IPS-18c (cell line): ENCODE results near the gene SERINC4.
"Not testable (repeated sequence)": the region's sequence is repeated elsewhere in the genome, so short reads cannot be mapped to it uniquely, and the experiment has no call there.

Experiments
- H3K4me3 ChIP-seq: 2 replicates; pipeline ENCODE4 v1.7.0; 2013; ENCODE audit warnings: low read depth, mild to moderate bottlenecking, low read length, moderate library complexity; ENCODE audit not compliant: insufficient read depth
- H3K9me3 ChIP-seq: one replicate; pipeline ENCODE4 v1.6.1; 2013; ENCODE audit warnings: mild to moderate bottlenecking, low read length, moderate library complexity; ENCODE audit not compliant: control insufficient read depth, insufficient read depth

Gene SERINC4

GRCh38 chr15:43774062-43774461, 26.0 kb downstream of the SERINC4 start:
- Histone ChIP-seq H3K4me3 (no peak overlapping the region), H3K9me3 (no peaks in the 10 kb centered on the region)

GRCh38 chr15:43772624-43773023, 27.4 kb downstream of the SERINC4 start:
- Histone ChIP-seq H3K9me3 (no peaks in the 10 kb centered on the region), H3K4me3 (no peak overlapping the region)

DNA sequence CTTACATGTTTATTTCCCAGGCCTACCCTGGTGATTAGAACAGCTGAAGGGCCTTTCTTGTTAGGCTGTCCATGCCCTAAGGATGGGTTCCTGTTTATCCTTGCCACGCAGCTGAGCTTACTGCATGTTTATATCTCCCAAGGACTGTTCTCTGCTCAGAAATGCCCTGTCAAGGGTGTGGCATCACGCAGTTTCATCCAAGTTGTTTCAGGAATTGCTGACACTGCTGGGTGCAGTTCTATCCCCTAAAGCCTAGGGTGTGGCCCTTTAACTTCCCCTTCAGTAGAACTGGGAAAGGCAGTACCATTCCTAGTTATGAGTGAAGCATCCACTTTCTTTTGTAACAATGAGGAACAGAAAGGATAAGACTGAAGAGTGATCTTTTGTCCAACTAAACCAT, 28.2 kb downstream of the SERINC4 start:
- Histone ChIP-seq H3K9me3 (no peaks in the 10 kb centered on the region), H3K4me3 (no peak overlapping the region)

- Histone ChIP-seq H3K4me3 (no peak overlapping the region), H3K9me3 (no peaks in the 10 kb centered on the region)
Observed at GRCh38 chr15:43769584-43770228, 30.3 kb downstream of the SERINC4 start.

GRCh38 chr15:43763819-43764446, 36.1 kb downstream of the SERINC4 start:
- Histone ChIP-seq H3K4me3 (no peak overlapping the region), H3K9me3 (no peaks in the 10 kb centered on the region)

- Histone ChIP-seq H3K9me3 (no peaks in the 10 kb centered on the region), H3K4me3 (no peak overlapping the region)
Observed at GRCh38 chr15:43762824-43763223, 37.2 kb downstream of the SERINC4 start.

DNA sequence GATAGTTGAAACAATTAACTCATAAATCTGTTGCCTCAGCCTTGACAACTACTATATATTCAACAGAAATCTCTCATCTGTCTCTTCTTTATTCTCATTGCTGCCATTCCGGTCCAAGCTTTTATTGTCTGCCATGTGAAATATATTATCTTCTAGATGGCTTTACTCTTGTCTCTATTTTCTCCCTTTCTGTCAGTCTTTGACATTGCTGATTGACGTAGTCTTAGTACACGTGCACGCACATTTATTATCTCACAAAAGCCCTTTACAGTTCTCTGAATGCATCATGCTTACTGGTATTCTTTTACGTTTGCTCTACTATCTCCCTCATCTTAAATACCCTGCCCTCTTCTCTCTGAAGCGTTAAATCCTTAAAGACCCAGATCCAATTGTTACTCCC, 48.1 kb downstream of the SERINC4 start:
- no peak overlapping the region for H3K4me3 ChIP-seq
- H3K9me3 ChIP-seq: no peaks in the 10 kb centered on the region

DNA sequence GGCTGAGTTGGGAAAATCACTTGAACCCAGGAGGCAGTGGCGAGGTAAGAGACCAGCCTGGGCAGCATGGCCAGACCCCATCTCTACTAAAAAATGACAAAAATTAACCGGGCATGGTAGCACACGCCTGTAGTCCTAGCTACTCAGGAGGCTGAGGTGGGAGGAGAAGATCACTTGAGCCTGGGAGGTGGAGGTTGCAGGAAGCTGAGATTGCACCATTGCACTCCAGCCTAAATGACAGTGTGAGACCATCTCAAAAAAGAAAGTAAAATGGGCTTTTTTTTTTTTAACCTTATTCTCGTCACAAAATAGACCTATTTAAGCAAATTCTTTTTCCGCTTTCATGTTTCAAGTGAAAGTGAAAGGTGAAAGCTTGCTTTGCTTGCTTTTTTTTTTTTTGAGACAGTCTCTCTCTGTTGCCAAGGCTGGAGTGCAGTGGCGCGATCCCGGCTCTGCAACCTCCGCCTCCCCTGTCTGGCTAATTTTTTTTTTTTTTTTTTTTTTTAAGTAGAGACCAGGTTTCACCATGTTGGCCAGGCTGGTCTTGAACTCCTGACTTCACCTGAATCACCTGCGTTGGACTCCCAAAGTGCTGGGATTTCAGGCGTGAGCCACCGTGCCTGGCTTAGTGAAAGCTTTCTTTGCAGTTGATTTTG, 50.2 kb downstream of the SERINC4 start:
- Histone ChIP-seq H3K9me3 (no peaks in the 10 kb centered on the region), H3K4me3 (no peak overlapping the region)

DNA sequence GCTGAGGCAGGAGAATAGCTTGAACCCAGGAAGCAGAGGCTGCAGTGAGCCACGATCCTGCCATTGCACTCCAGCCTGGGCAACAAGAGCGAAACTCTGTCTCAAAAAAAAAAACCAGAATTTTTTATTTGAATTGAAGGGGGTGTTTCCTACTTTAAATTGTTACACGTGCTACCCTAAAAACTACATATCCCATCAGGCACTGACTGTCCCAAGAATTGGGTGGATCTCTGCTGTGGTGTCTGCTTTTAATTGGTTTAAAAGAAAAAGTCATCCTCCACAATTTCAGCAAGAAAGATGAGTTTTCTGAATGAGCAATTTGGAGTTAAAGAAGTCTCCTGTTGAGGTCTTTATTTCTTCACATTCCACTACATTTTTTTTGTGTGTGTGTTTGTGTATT, 51.6 kb downstream of the SERINC4 start:
- no peak overlapping the region for H3K4me3 ChIP-seq

GRCh38 chr15:43746903-43747309, 53.1 kb downstream of the SERINC4 start:
- H3K9me3 ChIP-seq: not testable (repeated sequence)
- H3K4me3 ChIP-seq: peak overlapping the region; percentile 75

More for the DNA sequence above, 51.6 kb downstream of the SERINC4 start:
- H3K9me3 ChIP-seq: no peaks in the 10 kb centered on the region

DNA sequence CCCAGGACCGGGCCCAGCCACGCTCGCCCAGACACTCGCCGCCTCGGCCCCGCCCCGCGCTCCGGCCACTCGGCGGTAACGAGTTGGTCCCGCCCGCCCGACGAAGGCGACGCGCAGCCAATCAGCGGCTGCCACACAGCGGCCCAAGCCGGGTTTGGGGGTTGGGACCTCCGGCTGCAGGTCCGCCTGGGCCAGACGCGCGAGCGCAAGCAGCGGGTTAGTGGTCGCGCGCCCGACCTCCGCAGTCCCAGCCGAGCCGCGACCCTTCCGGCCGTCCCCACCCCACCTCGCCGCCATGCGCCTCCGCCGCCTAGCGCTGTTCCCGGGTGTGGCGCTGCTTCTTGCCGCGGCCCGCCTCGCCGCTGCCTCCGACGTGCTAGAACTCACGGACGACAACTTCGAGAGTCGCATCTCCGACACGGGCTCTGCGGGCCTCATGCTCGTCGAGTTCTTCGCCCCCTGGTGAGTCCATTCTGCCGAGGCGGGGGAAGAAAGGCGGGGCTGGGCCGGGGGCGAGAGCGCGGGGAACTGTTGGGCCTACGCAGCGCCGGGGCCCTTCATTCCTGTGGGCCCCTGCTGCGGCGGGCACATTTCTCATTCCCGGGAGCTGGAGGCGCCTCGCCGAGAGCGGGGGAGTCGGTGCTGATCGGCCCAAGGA, 53.6 kb downstream of the SERINC4 start, which contains the start of gene PDIA3:
TSS of gene PDIA3 (plus strand) at position 194 of the 658 bp plus-strand sequence. CDS start at position 296, 102 bp downstream.
- H3K4me3 ChIP-seq: peak within 1 kb of the TSS; percentile 75
- not testable (repeated sequence) for H3K9me3 ChIP-seq
